Measurements from ENCODE around the gene HNF4A. TPM values are rescaled to one million over a fixed set of nuclear protein-coding genes. Genes with fewer than 3 reads are reported as not detected.

HNF4A gene
- total and polyA plus RNA-seq, 2 donors (not counting 3 experiments of a cell fraction or from before 2014, with no cell fraction given), result not detected

DNA sequence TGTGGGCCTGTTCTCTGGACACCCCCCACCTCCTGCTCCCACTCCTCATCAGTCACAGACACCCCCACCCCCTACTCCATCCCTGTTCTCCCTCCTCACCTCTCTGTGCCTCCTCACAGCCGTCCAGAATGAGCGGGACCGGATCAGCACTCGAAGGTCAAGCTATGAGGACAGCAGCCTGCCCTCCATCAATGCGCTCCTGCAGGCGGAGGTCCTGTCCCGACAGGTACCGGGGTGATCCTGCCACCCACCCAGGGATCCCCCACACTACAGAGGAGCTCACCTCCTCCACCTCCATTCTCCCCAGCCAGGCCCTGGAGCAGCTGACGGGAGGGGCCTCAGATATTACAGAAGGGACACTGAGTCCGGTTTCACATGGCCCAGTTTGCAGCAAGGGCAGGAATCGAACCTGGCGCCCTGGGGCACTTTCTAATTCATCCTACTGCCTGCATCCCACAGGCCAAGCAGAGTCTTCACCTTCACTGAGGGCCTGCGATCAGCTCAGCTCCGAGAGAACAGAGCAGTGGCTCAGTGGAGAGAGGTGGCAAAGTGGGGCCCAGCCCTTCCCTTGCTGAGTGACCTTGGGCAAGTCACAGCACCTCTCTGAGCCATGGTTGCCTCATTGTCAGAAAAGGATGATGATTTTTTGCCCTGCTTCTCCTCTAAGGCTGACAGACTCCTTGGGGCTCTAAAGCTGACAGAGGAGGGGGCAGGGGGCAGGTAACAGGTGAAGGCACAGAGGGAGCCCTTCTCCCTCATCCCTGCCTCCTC, 58.3 kb downstream of the HNF4A start:
- BruUV-seq (replicated peaks), result no TSS peak
- peaks cover 0 to 2% of the 10 kb centered on the region in 2 experiments for H3K27me3 ChIP-seq (ENCODE audit: control insufficient read depth in 2 of 2, insufficient read depth in 2 of 2, low read length in 2 of 2)
- H3K4me2 ChIP-seq (ENCODE audit: insufficient read depth, low read length), result no peak overlapping the region
- no peak overlapping the region for H3K4me3 ChIP-seq (replicated peaks in 1 of 3; ENCODE audit: insufficient read depth in 1 of 3, low read depth in 1 of 3, low read length in 3 of 3)
- ChIA-PET CTCF (no interaction called here), POLR2A (no interaction called here)
- no peaks in the 10 kb centered on the region for H3K9me3 ChIP-seq (replicated peaks; ENCODE audit: control insufficient read depth, insufficient read depth, low read length)
- no peak for TF ChIP-seq POLR2AphosphoS5 (IDR thresholded peaks at IDR 0.05; ENCODE audit: insufficient read depth, low read depth, low read length)
- TF ChIP-seq EZH2 (IDR thresholded peaks at IDR 0.05; ENCODE audit: borderline replicate concordance, low read depth, low read length, severe bottlenecking), result no peak
- TF ChIP-seq, protein P1, sequence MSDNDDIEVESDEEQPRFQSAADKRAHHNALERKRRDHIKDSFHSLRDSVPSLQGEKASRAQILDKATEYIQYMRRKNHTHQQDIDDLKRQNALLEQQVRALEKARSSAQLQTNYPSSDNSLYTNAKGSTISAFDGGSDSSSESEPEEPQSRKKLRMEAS (IDR thresholded peaks at IDR 0.05; ENCODE audit: insufficient read depth, insufficient read length), result no peak
- TF ChIP-seq, protein P2, sequence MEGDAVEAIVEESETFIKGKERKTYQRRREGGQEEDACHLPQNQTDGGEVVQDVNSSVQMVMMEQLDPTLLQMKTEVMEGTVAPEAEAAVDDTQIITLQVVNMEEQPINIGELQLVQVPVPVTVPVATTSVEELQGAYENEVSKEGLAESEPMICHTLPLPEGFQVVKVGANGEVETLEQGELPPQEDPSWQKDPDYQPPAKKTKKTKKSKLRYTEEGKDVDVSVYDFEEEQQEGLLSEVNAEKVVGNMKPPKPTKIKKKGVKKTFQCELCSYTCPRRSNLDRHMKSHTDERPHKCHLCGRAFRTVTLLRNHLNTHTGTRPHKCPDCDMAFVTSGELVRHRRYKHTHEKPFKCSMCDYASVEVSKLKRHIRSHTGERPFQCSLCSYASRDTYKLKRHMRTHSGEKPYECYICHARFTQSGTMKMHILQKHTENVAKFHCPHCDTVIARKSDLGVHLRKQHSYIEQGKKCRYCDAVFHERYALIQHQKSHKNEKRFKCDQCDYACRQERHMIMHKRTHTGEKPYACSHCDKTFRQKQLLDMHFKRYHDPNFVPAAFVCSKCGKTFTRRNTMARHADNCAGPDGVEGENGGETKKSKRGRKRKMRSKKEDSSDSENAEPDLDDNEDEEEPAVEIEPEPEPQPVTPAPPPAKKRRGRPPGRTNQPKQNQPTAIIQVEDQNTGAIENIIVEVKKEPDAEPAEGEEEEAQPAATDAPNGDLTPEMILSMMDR (IDR thresholded peaks at IDR 0.05; ENCODE audit: extremely low read depth in 1 of 2, insufficient read depth in 1 of 2, low read depth in 1 of 2, low read length in 2 of 2), result no peak
- no peak for TF ChIP-seq GATA2 (IDR thresholded peaks at IDR 0.05; ENCODE audit: insufficient read depth, insufficient read length, low read depth, low read length)
- TF ChIP-seq JUN (IDR thresholded peaks at IDR 0.05; ENCODE audit: borderline replicate concordance, insufficient read depth, insufficient read length, low read depth), result no peak
- DNase-seq (ENCODE audit: low read depth, low spot score) (no peak), FAIRE-seq (no peak)
- H2AFZ ChIP-seq (ENCODE audit: low read depth, low read length), result no peak overlapping the region
- no peaks in the 10 kb centered on the region for H4K20me1 ChIP-seq (replicated peaks; ENCODE audit: control insufficient read depth, extremely low read depth, insufficient read depth, low read length)
- H3K36me3 ChIP-seq (ENCODE audit: control insufficient read depth in 2 of 2, extremely low read depth in 1 of 2, insufficient read depth in 2 of 2, low read length in 2 of 2), result no peaks in the 10 kb centered on the region
- dilution Hi-C loops (cut with MboI; ENCODE audit: extremely low pct_ligation_motif_present, low sequenced_read_pairs) (no loop called here), intact Hi-C loops (cut with micrococcal nuclease) (no loop called here)
- H3K27ac ChIP-seq (ENCODE audit: insufficient read depth, low read depth, low read length), result no peak overlapping the region
- H3K4me1 ChIP-seq (ENCODE audit: control insufficient read depth, extremely low read depth, insufficient read depth, low read length), result no peaks in the 10 kb centered on the region
- H3K79me2 ChIP-seq (ENCODE audit: control insufficient read depth, insufficient read depth, low read length), result no peaks in the 10 kb centered on the region
- H3K9ac ChIP-seq (replicated peaks; ENCODE audit: extremely low read depth, insufficient read depth, low read length), result no peak overlapping the region
- H3K9me1 ChIP-seq (replicated peaks; ENCODE audit: control insufficient read depth, extremely low read depth, insufficient read depth, low read length), result no peaks in the 10 kb centered on the region
